H9 (cell line): Measurements from ENCODE around the gene ST6GALNAC5. TPM values are rescaled to one million over a fixed set of nuclear protein-coding genes. Genes with fewer than 3 reads are reported as not detected.

Source experiments
- DNase-seq: peaks from one replicate; pipeline ENCODE4 v3.0.0-alpha.2; 2017
- H2AFZ ChIP-seq: one replicate; pipeline ENCODE4 v1.6.1; 2013; ENCODE audit warnings: mild to moderate bottlenecking, low read length, control low read depth, moderate library complexity
- H2AK5ac ChIP-seq: 2 replicates; pipeline ENCODE4 v1.6.1; 2013; ENCODE audit warnings: low read length, control low read depth, mixed read lengths; ENCODE audit not compliant: insufficient read length
- H2BK120ac ChIP-seq: one replicate; pipeline ENCODE4 v1.6.1; 2013; ENCODE audit warnings: low read depth, mild to moderate bottlenecking, low read length, control low read depth, inconsistent platforms; ENCODE audit not compliant: poor library complexity, severe bottlenecking
- H2BK12ac ChIP-seq: 2 replicates; pipeline ENCODE4 v1.6.1; 2013; ENCODE audit warnings: low read length, control low read depth, mixed read lengths, low read depth; ENCODE audit not compliant: insufficient read length
- H2BK15ac ChIP-seq: 2 replicates; pipeline ENCODE4 v1.6.1; 2013; ENCODE audit warnings: low read depth, low read length, control low read depth
- H2BK20ac ChIP-seq: one replicate; pipeline ENCODE4 v1.6.1; 2013; ENCODE audit warnings: low read depth, mild to moderate bottlenecking, low read length, control low read depth, inconsistent platforms; ENCODE audit not compliant: poor library complexity, severe bottlenecking
- H2BK5ac ChIP-seq: 2 replicates; pipeline ENCODE4 v1.6.1; 2013; ENCODE audit warnings: low read length, control low read depth, mixed read lengths; ENCODE audit not compliant: insufficient read length
- H3K14ac ChIP-seq: 2 replicates; pipeline ENCODE4 v1.6.1; 2013; ENCODE audit warnings: low read length, control low read depth; ENCODE audit not compliant: insufficient read depth
- H3K18ac ChIP-seq: 2 replicates; pipeline ENCODE4 v1.6.1; 2013; ENCODE audit warnings: low read depth, mild to moderate bottlenecking, mixed read lengths, low read length, control low read depth; ENCODE audit not compliant: insufficient read length
- H3K23ac ChIP-seq: 2 replicates; pipeline ENCODE4 v1.6.1; 2013; ENCODE audit warnings: low read length, control low read depth, mixed read lengths, low read depth; ENCODE audit not compliant: insufficient read length
- H3K23me2 ChIP-seq: 2 replicates; pipeline ENCODE4 v1.6.1; 2013; ENCODE audit warnings: low read depth, mild to moderate bottlenecking, mixed read lengths, low read length, control low read depth; ENCODE audit not compliant: insufficient read length, poor library complexity, severe bottlenecking
- H3K27ac ChIP-seq: 2 replicates; pipeline ENCODE4 v1.5.1; 2013; ENCODE audit warnings: low read length, control low read depth, mixed read lengths, low read depth; ENCODE audit not compliant: insufficient read length
- H3K27me3 ChIP-seq: 2 replicates; pipeline ENCODE4 v1.6.1; 2013; ENCODE audit warnings: low read length, control low read depth, inconsistent platforms; ENCODE audit not compliant: insufficient read depth
- H3K4ac ChIP-seq: 2 replicates; pipeline ENCODE4 v1.6.1; 2013; ENCODE audit warnings: low read depth, mild to moderate bottlenecking, control low read depth, inconsistent platforms, low read length, moderate library complexity
- H3K4me1 ChIP-seq: 2 replicates; pipeline ENCODE4 v1.6.1; 2013; ENCODE audit warnings: low read length, control low read depth, inconsistent platforms; ENCODE audit not compliant: insufficient read depth
- H3K4me2 ChIP-seq: 2 replicates; pipeline ENCODE4 v1.6.1; 2013; ENCODE audit warnings: low read length, control low read depth, mixed read lengths; ENCODE audit not compliant: insufficient read length, insufficient read depth
- H3K56ac ChIP-seq: 2 replicates; pipeline ENCODE4 v1.6.1; 2013; ENCODE audit warnings: low read depth, mild to moderate bottlenecking, mixed read lengths, low read length, control low read depth; ENCODE audit not compliant: insufficient read length
- H3K79me1 ChIP-seq: 2 replicates; pipeline ENCODE4 v1.6.1; 2013; ENCODE audit warnings: low read depth, mild to moderate bottlenecking, moderate library complexity, low read length, control low read depth, inconsistent platforms; ENCODE audit not compliant: insufficient read depth, poor library complexity, severe bottlenecking
- H3K79me2 ChIP-seq: 2 replicates; pipeline ENCODE4 v1.6.1; 2013; ENCODE audit warnings: low read length, control low read depth, inconsistent platforms; ENCODE audit not compliant: insufficient read depth
- H3K9ac ChIP-seq: 2 replicates; pipeline ENCODE4 v1.6.1; 2013; ENCODE audit warnings: low read length, control low read depth, mixed read lengths; ENCODE audit not compliant: insufficient read length; ENCODE audit errors: extremely low read depth
- H3K9me3 ChIP-seq: one replicate; pipeline ENCODE4 v1.6.1; 2013; ENCODE audit warnings: low read depth, low read length, inconsistent platforms; ENCODE audit not compliant: control insufficient read depth
- H3T11ph ChIP-seq: one replicate; pipeline ENCODE4 v1.6.1; 2013; ENCODE audit warnings: mild to moderate bottlenecking, low read length, control low read depth, inconsistent platforms
- H4K20me1 ChIP-seq: one replicate; pipeline ENCODE4 v1.6.1; 2013; ENCODE audit not compliant: control insufficient read depth, insufficient read length, insufficient read depth
- H4K5ac ChIP-seq: 2 replicates; pipeline ENCODE4 v1.6.1; 2013; ENCODE audit warnings: low read depth, mild to moderate bottlenecking, mixed read lengths, low read length, control low read depth; ENCODE audit not compliant: insufficient read length
- H4K8ac ChIP-seq: replicated peaks from 2 replicates; pipeline ENCODE4 v1.6.1; 2013; ENCODE audit warnings: low read length, control low read depth, mixed read lengths, low read depth; ENCODE audit not compliant: insufficient read length
- H4K91ac ChIP-seq: 2 replicates; pipeline ENCODE4 v1.6.1; 2013; ENCODE audit warnings: low read depth, mild to moderate bottlenecking, moderate library complexity, mixed read lengths, low read length, control low read depth; ENCODE audit not compliant: insufficient read length
- H3K27ac Mint-ChIP-seq, 3 experiments: 2 replicates in 2 of 3; 3 replicates in 1 of 3; pipeline ENCODE4 v1.8.0; 2020 to 2021; ENCODE audit warnings: mixed read lengths in 3 of 3, mild to moderate bottlenecking in 1 of 3, moderate library complexity in 1 of 3
- H3K27me3 Mint-ChIP-seq: 2 replicates; pipeline ENCODE4 v1.8.0; 2021; ENCODE audit warnings: low read depth, mild to moderate bottlenecking, moderate library complexity, mixed read lengths
- H3K36me3 Mint-ChIP-seq, 3 experiments: 2 replicates in 2 of 3; 3 replicates in 1 of 3; pipeline ENCODE4 v1.8.0; 2020 to 2021; ENCODE audit warnings: low read depth in 3 of 3, mixed read lengths in 3 of 3; ENCODE audit not compliant: insufficient read depth in 1 of 3
- H3K4me1 Mint-ChIP-seq, 2 experiments: 2 replicates each; pipeline ENCODE4 v1.8.0; 2020; ENCODE audit warnings: mixed read lengths in 2 of 2
- H3K4me3 Mint-ChIP-seq, 2 experiments: 2 replicates in 1 of 2; 3 replicates in 1 of 2; pipeline ENCODE4 v1.8.0; 2020 to 2021; ENCODE audit warnings: mild to moderate bottlenecking in 2 of 2, mixed read lengths in 2 of 2, moderate library complexity in 1 of 2
- H3K9me3 Mint-ChIP-seq, 2 experiments: 2 replicates in 1 of 2; 3 replicates in 1 of 2; pipeline ENCODE4 v1.8.0; 2020; ENCODE audit warnings: mild to moderate bottlenecking in 2 of 2, mixed read lengths in 2 of 2, moderate library complexity in 1 of 2
- WGBS: extraction: QIAGEN DNeasy Blood & Tissue Kit; methylation state at CpG from one replicate; pipeline ENCODE4 v1.1.7; 2013; ENCODE audit warnings: missing lambda C conversion rate, low lambda C conversion rate, mixed read lengths; ENCODE audit not compliant: insufficient read length; ENCODE audit errors: extremely low coverage; 5-methylcytosine and 5-hydroxymethylcytosine counted together
- total RNA-seq: library from RNA; stranded (reverse); gene quantifications from 2 replicates; pipeline ENCODE4 v1.2.1, GENCODE V29; 2021
- TF ChIP-seq, protein P1 (sequence below): fragments of 200-600 bp; sonication (generic); conservative IDR thresholded peaks from 3 replicates; pipeline ENCODE4 v1.8.0; 2021; ENCODE audit warnings: antibody characterized with exemption, mild to moderate bottlenecking

ST6GALNAC5 gene
- total RNA-seq, 1 experiment from 2014 or later: 3.3 TPM

- no peaks in the 10 kb centered on the region; a peak in 1 of 7 replicates for H3K36me3 Mint-ChIP-seq
- Histone ChIP-seq H3K9me3 (no peaks in the 10 kb centered on the region), H3K79me1 (no peaks in the 10 kb centered on the region), H2BK5ac (no peak overlapping the region), H2BK20ac (no peak overlapping the region), H2AFZ (no peak overlapping the region), H3K23ac (no peak overlapping the region), H3K18ac (peak overlapping the region; percentile 28), H3K56ac (no peak overlapping the region), H3K9ac (no peak overlapping the region), H3K23me2 (no peaks in the 10 kb centered on the region), H3K4me1 (peaks cover 2% of the 10 kb centered on the region; the same call in 1 of the 2 replicates), H4K20me1 (no peaks in the 10 kb centered on the region), H3K4me2 (no peak overlapping the region), H2BK12ac (no peak overlapping the region), H2AK5ac (no peak overlapping the region), H3K27me3 (no peaks in the 10 kb centered on the region), H3K27ac (no peak overlapping the region), H3T11ph (no peak overlapping the region), H2BK120ac (no peak overlapping the region), H3K79me2 (no peaks in the 10 kb centered on the region), H3K14ac (peak overlapping the region; percentile 60; the same call in 1 of the 2 replicates), H2BK15ac (no peak overlapping the region), H4K8ac (no peak overlapping the region), H4K91ac (no peak overlapping the region), H4K5ac (no peak overlapping the region), H3K4ac (no peak overlapping the region)
- no CpG with 5 or more reads among the region's 2 CpGs for WGBS
- peaks cover 36 to 41% of the 10 kb centered on the region in 2 experiments for H3K4me1 Mint-ChIP-seq
- no peak overlapping the region for H3K4me3 Mint-ChIP-seq
- peaks cover 4% of the 10 kb centered on the region; the same call in 1 of the 2 replicates for H3K27me3 Mint-ChIP-seq
- TF ChIP-seq, protein P1, sequence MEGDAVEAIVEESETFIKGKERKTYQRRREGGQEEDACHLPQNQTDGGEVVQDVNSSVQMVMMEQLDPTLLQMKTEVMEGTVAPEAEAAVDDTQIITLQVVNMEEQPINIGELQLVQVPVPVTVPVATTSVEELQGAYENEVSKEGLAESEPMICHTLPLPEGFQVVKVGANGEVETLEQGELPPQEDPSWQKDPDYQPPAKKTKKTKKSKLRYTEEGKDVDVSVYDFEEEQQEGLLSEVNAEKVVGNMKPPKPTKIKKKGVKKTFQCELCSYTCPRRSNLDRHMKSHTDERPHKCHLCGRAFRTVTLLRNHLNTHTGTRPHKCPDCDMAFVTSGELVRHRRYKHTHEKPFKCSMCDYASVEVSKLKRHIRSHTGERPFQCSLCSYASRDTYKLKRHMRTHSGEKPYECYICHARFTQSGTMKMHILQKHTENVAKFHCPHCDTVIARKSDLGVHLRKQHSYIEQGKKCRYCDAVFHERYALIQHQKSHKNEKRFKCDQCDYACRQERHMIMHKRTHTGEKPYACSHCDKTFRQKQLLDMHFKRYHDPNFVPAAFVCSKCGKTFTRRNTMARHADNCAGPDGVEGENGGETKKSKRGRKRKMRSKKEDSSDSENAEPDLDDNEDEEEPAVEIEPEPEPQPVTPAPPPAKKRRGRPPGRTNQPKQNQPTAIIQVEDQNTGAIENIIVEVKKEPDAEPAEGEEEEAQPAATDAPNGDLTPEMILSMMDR: no peak
- H3K9me3 Mint-ChIP-seq: no peaks in the 10 kb centered on the region
- DNase-seq: no peak
- H3K27ac Mint-ChIP-seq: peak overlapping the region in 1 of 3 experiments; percentile 93; a peak in 2 of 7 replicates
Observed at GRCh38 chr1:77026135-77026534, 158.9 kb downstream of the ST6GALNAC5 start.
